ENCODE data around the gene TENM4.
A peak's percentile ranks its signal among the peaks of the same experiment; 100 is the strongest.

Gene TENM4

GRCh38 chr11:78715639-78716311, 725.1 kb downstream of the TENM4 start:
- DNase-seq = peak; percentile 48

GRCh38 chr11:78714539-78714938, 726.3 kb downstream of the TENM4 start:
- no peak for DNase-seq

- DNase-seq = no peak
These were observed 729.1 kb downstream of the TENM4 start for GRCh38 chr11:78711735-78712134.

- DNase-seq = no peak
These were observed 730.4 kb downstream of the TENM4 start for GRCh38 chr11:78710417-78710816.

- no peak for DNase-seq
These were observed 732.4 kb downstream of the TENM4 start for GRCh38 chr11:78708388-78708787.

- no peak for DNase-seq
These were observed 734.3 kb downstream of the TENM4 start for GRCh38 chr11:78706551-78706950.

- no peak for DNase-seq
These were observed 736.0 kb downstream of the TENM4 start for GRCh38 chr11:78704811-78705210.

- DNase-seq = no peak
These were observed 741.2 kb downstream of the TENM4 start for GRCh38 chr11:78699609-78700135.

- no peak for DNase-seq
These were observed 742.2 kb downstream of the TENM4 start for GRCh38 chr11:78698612-78699011.

- no peak for DNase-seq
These were observed 744.7 kb downstream of the TENM4 start for GRCh38 chr11:78696177-78696576.

GRCh38 chr11:78694152-78694551, 746.7 kb downstream of the TENM4 start:
- DNase-seq = no peak

GRCh38 chr11:78691215-78691614, 749.6 kb downstream of the TENM4 start:
- DNase-seq = no peak

- DNase-seq = no peak
These were observed 750.4 kb downstream of the TENM4 start for GRCh38 chr11:78690352-78690987.

- no peak for DNase-seq
These were observed 751.2 kb downstream of the TENM4 start for GRCh38 chr11:78689585-78690153.

GRCh38 chr11:78689101-78689500, 751.7 kb downstream of the TENM4 start:
- no peak for DNase-seq

GRCh38 chr11:78688460-78688859, 752.4 kb downstream of the TENM4 start:
- no peak for DNase-seq

- DNase-seq = no peak
These were observed 755.7 kb downstream of the TENM4 start for GRCh38 chr11:78685156-78685555.

- no peak for DNase-seq
These were observed 756.5 kb downstream of the TENM4 start for GRCh38 chr11:78684377-78684776.

- no peak for DNase-seq
These were observed 757.1 kb downstream of the TENM4 start for GRCh38 chr11:78683774-78684173.

GRCh38 chr11:78676026-78676557, 764.7 kb downstream of the TENM4 start:
- no peak for DNase-seq

- no peak for DNase-seq
These were observed 767.8 kb downstream of the TENM4 start for GRCh38 chr11:78672850-78673620.

- DNase-seq = no peak
These were observed 771.6 kb downstream of the TENM4 start for GRCh38 chr11:78669249-78669648.

- DNase-seq = no peak
These were observed 773.4 kb downstream of the TENM4 start for GRCh38 chr11:78667461-78667860.
